Left lung (tissue), 10 donors: Measurements from ENCODE around the gene BMAL1. TPM values are rescaled to one million over a fixed set of nuclear protein-coding genes. Genes with fewer than 3 reads are reported as not detected.

Source experiments
- ATAC-seq: fragments of 200-7000 bp; cut with Tn5 transposase; one replicate; pipeline ENCODE4 v1.9.1; 2020; ENCODE audit warnings: moderate library complexity
- DNase-seq, 4 donors: peaks; one replicate each; pipeline ENCODE4 v3.0.0-alpha.2; 2013 to 2020
- H3K27ac ChIP-seq, 2 donors: fragments of 200-600 bp; sonication (generic) in 1 of 2; one replicate each; pipeline versions ENCODE4 v1.5.0 to v1.8.0; 2020 to 2021
- H3K27me3 ChIP-seq, 2 donors: fragments of 200-600 bp; sonication (generic) in 1 of 2; one replicate each; pipeline versions ENCODE4 v1.5.0 to v1.8.0; 2020 to 2021
- H3K36me3 ChIP-seq, 2 donors: fragments of 200-600 bp; sonication (generic) in 1 of 2; one replicate each; pipeline versions ENCODE4 v1.5.0 to v1.8.0; 2020 to 2021
- H3K4me1 ChIP-seq, 2 donors: fragments of 200-600 bp; one replicate each; pipeline ENCODE4 v1.8.0; 2021
- H3K4me3 ChIP-seq, 2 donors: fragments of 200-600 bp; sonication (generic) in 1 of 2; one replicate each; pipeline versions ENCODE4 v1.5.0 to v1.8.0; 2020 to 2021; ENCODE audit warnings: mild to moderate bottlenecking in 1 of 2
- H3K9me3 ChIP-seq, 2 donors: fragments of 200-600 bp; sonication (generic) in 1 of 2; one replicate each; pipeline versions ENCODE4 v1.5.0 to v1.8.0; 2020 to 2021
- CTCF ChIP-seq, 2 donors: fragments of 200-600 bp; sonication (generic) in 1 of 2; IDR thresholded peaks; one replicate each; pipeline versions ENCODE4 v1.5.0 to v1.8.0; 2021; ENCODE audit warnings: antibody characterized with exemption in 2 of 2
- intact Hi-C, 2 donors: fragments of 100-400 bp; cut with DNase I; formaldehyde crosslinking; loops; one replicate each; pipeline versions ENCODE4 v1.11.2 to v1.14.2; 2022
- polyA plus RNA-seq, 6 donors: library from polyadenylated mRNA; unstranded; fragments of 120-200 nt; gene quantifications; one replicate each; pipeline ENCODE4 v1.2.1, GENCODE V29; 2013; ENCODE audit not compliant: insufficient read length in 6 of 6
- total RNA-seq, 2 donors: library from RNA; stranded (reverse); fragmentation: NEBNext Ultra II Directional; extraction: Animal tissue kit (Norgen Biotek cat#: 25700); gene quantifications; one replicate each; pipeline ENCODE4 v1.2.1, GENCODE V29; 2021
- donor health status: DM: no; HTN: yes; CAD: no.
- donor health status: DM: no; HTN: no; CAD: no.

The BMAL1 gene
- total and polyA plus RNA-seq, 8 donors: 10.2 to 31.6 (median 12.5) TPM

DNA sequence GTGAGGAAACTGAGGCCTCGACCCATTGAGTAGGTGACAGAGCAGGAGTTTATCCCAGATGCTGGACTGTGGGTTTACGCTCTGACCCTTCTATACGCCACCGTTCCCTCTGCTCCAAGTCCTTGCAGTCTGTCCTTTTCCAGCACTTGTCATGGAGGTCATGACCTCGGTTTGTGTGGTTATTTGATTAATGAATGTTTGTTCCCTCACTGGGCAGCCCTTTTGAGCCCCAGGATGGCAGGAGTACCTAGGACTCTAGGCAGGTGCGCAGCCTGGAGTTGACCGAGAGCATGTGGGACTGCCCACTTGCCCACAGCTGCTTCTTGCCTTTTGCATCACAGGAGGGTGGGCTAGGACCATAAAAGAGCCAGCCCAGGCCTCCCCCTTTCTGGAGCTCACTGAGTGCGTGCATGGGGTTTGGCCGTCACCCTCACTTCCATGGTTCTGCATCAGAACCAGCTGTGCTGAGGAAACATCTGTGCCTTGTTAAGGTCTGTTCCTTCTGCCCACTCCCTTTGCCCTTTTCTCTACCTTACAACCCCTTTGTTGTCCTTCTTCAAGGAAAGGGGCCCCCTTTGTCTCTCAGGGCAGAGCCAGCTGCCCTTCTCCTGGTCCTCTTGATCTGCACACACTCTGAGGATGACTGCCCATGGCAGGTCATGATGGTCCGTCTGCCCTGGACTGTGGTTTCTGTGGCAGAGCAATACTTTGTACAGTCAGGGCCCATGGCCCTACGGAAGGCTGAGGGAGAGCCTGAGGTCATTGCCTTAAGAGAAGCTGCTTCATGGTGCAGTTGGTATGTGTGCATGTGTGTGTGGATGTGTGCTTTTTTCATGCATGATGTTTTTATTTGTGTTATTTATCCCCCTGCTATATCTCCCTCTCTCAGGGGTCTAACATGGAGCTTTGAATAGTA lies 38.2 kb downstream of the BMAL1 start:
- Histone ChIP-seq H3K36me3 (peaks cover 0 to 8% of the 10 kb centered on the region in 2 donors), H3K27ac (no peak overlapping the region), H3K9me3 (no peaks in the 10 kb centered on the region), H3K4me1 (peaks cover 26 to 44% of the 10 kb centered on the region in 2 donors), H3K4me3 (no peak overlapping the region), H3K27me3 (no peaks in the 10 kb centered on the region)
- no peak for ATAC-seq
- no peak for DNase-seq
- no peak for TF ChIP-seq CTCF (IDR thresholded peaks at IDR 0.05)
- intact Hi-C loops: no loop called here

DNA sequence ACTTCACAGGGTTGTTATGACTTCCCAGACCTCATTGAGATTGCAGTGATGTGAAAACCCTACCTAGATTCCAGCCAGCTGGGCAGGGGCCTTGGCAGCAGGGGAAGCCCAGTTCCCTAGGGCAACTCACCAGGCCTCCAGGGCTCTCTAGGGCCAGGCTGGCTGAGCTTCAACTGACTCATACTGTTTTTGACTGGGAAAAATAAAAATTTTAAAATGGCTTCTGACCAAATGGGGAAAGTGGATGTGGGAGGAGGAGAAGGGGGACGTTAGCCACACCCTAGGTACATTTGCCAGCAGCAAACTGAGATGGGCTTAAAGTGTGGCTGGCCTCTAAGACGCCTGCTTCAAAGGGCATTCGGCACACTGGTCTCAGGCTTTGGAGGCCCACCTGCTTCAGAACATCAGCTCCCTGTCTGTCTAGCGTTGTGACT lies 39.0 kb downstream of the BMAL1 start:
- peak; percentile 77 for ATAC-seq
- H3K4me3 ChIP-seq: no peak overlapping the region
- H3K27me3 ChIP-seq: no peaks in the 10 kb centered on the region
- intact Hi-C loops: no loop called here
- H3K36me3 ChIP-seq: peaks cover 0 to under 1% of the 10 kb centered on the region in 2 donors
- no peak overlapping the region for H3K27ac ChIP-seq
- H3K9me3 ChIP-seq: no peaks in the 10 kb centered on the region
- DNase-seq: peak in 1 of 4 donors; percentile 71
- H3K4me1 ChIP-seq: peaks cover 26 to 44% of the 10 kb centered on the region in 2 donors
- TF ChIP-seq CTCF (IDR thresholded peaks at IDR 0.05): no peak

GRCh38 chr11:13317293-13318080 lies 39.9 kb downstream of the BMAL1 start:
- Histone ChIP-seq H3K27me3 (no peaks in the 10 kb centered on the region), H3K9me3 (no peaks in the 10 kb centered on the region), H3K4me1 (peaks cover 25 to 44% of the 10 kb centered on the region in 2 donors), H3K36me3 (no peaks in the 10 kb centered on the region), H3K27ac (no peak overlapping the region), H3K4me3 (no peak overlapping the region)
- intact Hi-C loops: no loop called here
- ATAC-seq (no peak), DNase-seq (no peak)
- no peak for TF ChIP-seq CTCF (IDR thresholded peaks at IDR 0.05)

- H3K36me3 ChIP-seq: no peaks in the 10 kb centered on the region
- peaks cover 22 to 44% of the 10 kb centered on the region in 2 donors for H3K4me1 ChIP-seq
- no peak overlapping the region for H3K4me3 ChIP-seq
- peak; percentile 55 for ATAC-seq
- H3K27ac ChIP-seq: peak overlapping the region in 1 of 2 donors; percentile 8
- DNase-seq: no peak
- H3K27me3 ChIP-seq: no peaks in the 10 kb centered on the region
- H3K9me3 ChIP-seq: no peaks in the 10 kb centered on the region
- intact Hi-C loops: no loop called here
- no peak for TF ChIP-seq CTCF (IDR thresholded peaks at IDR 0.05)
Measured at GRCh38 chr11:13318498-13319295, 41.1 kb downstream of the BMAL1 start.
